ENCODE data around the gene ZNF23.

The ZNF23 gene

GRCh38 chr16:71440669-71441347 is 21.2 kb downstream of the ZNF23 start:
- H3K27me3 ChIP-seq (replicated peaks) = no peaks in the 10 kb centered on the region
- H3K4me3 ChIP-seq (ENCODE audit: low read depth, low read length) = no peak overlapping the region
- H3K36me3 ChIP-seq (replicated peaks) = no peaks in the 10 kb centered on the region
- peak; percentile 35 for TF ChIP-seq CTCF (IDR thresholded peaks at IDR 0.05; ENCODE audit: low read depth, low read length, missing control alignments)
- in situ Hi-C loops (cut with HindIII; ENCODE audit: low pct_ligation_motif_present, low sequenced_read_pairs) = no loop called here
- no peak overlapping the region for H3K27ac ChIP-seq
- no peak for DNase-seq

GRCh38 chr16:71439523-71439922 is 22.5 kb downstream of the ZNF23 start:
- H3K4me3 ChIP-seq (ENCODE audit: low read depth, low read length) = no peak overlapping the region
- H3K36me3 ChIP-seq (replicated peaks) = no peaks in the 10 kb centered on the region
- TF ChIP-seq CTCF (IDR thresholded peaks at IDR 0.05; ENCODE audit: low read depth, low read length, missing control alignments) = no peak
- no peak overlapping the region for H3K27ac ChIP-seq
- no peaks in the 10 kb centered on the region for H3K27me3 ChIP-seq (replicated peaks)
- in situ Hi-C loops (cut with HindIII; ENCODE audit: low pct_ligation_motif_present, low sequenced_read_pairs) = no loop called here
- no peak for DNase-seq

- H3K27me3 ChIP-seq (replicated peaks) = no peaks in the 10 kb centered on the region
- H3K4me3 ChIP-seq (ENCODE audit: low read depth, low read length) = no peak overlapping the region
- H3K36me3 ChIP-seq (replicated peaks) = no peaks in the 10 kb centered on the region
- no peak for DNase-seq
- H3K27ac ChIP-seq = no peak overlapping the region
- in situ Hi-C loops (cut with HindIII; ENCODE audit: low pct_ligation_motif_present, low sequenced_read_pairs) = no loop called here
- TF ChIP-seq CTCF (IDR thresholded peaks at IDR 0.05; ENCODE audit: low read depth, low read length, missing control alignments) = no peak
Measured at GRCh38 chr16:71436473-71436872, 25.6 kb downstream of the ZNF23 start.

GRCh38 chr16:71432906-71433305 is 29.1 kb downstream of the ZNF23 start:
- TF ChIP-seq CTCF (IDR thresholded peaks at IDR 0.05; ENCODE audit: low read depth, low read length, missing control alignments) = no peak
- Histone ChIP-seq H3K4me3 (ENCODE audit: low read depth, low read length) (no peak overlapping the region), H3K27me3 (replicated peaks) (no peaks in the 10 kb centered on the region), H3K36me3 (replicated peaks) (no peaks in the 10 kb centered on the region), H3K27ac (no peak overlapping the region)
- in situ Hi-C loops (cut with HindIII; ENCODE audit: low pct_ligation_motif_present, low sequenced_read_pairs) = no loop called here
- DNase-seq = no peak

GRCh38 chr16:71431991-71432390 is 30.1 kb downstream of the ZNF23 start:
- Histone ChIP-seq H3K36me3 (replicated peaks) (no peaks in the 10 kb centered on the region), H3K27ac (no peak overlapping the region), H3K27me3 (replicated peaks) (no peaks in the 10 kb centered on the region), H3K4me3 (ENCODE audit: low read depth, low read length) (no peak overlapping the region)
- in situ Hi-C loops (cut with HindIII; ENCODE audit: low pct_ligation_motif_present, low sequenced_read_pairs) = no loop called here
- TF ChIP-seq CTCF (IDR thresholded peaks at IDR 0.05; ENCODE audit: low read depth, low read length, missing control alignments) = no peak
- no peak for DNase-seq

- H3K4me3 ChIP-seq (ENCODE audit: low read depth, low read length) = no peak overlapping the region
- H3K27me3 ChIP-seq (replicated peaks) = no peaks in the 10 kb centered on the region
- DNase-seq = no peak
- no peak overlapping the region for H3K27ac ChIP-seq
- TF ChIP-seq CTCF (IDR thresholded peaks at IDR 0.05; ENCODE audit: low read depth, low read length, missing control alignments) = no peak
- no peaks in the 10 kb centered on the region for H3K36me3 ChIP-seq (replicated peaks)
- in situ Hi-C loops (cut with HindIII; ENCODE audit: low pct_ligation_motif_present, low sequenced_read_pairs) = no loop called here
Measured at GRCh38 chr16:71431176-71431575, 30.9 kb downstream of the ZNF23 start.
